ENCODE measurements around the gene ADAM8. TPM values are rescaled to one million over a fixed set of nuclear protein-coding genes. Genes with fewer than 3 reads are reported as not detected.

ADAM8 gene
- polyA plus RNA-seq, 1 donor from 2014 or later: 6.4 TPM

GRCh38 chr10:133269367-133269766, 7.3 kb downstream of the ADAM8 start:
- H4K20me1 ChIP-seq (ENCODE audit: insufficient read depth): no peaks in the 10 kb centered on the region
- no peak overlapping the region for H3K4me2 ChIP-seq (ENCODE audit: low read length)
- H3K4me3 ChIP-seq (ENCODE audit: low read length): no peak overlapping the region
- TF ChIP-seq EZH2 (IDR thresholded peaks at IDR 0.05; ENCODE audit: borderline replicate concordance, insufficient read depth, low read length, poor library complexity, severe bottlenecking) (no peak), CTCF (IDR thresholded peaks at IDR 0.05; ENCODE audit: poor library complexity, severe bottlenecking) (no peak), SMC3 (conservative IDR thresholded peaks at IDR 0.05; ENCODE audit: poor library complexity) (no peak), MXI1 (conservative IDR thresholded peaks at IDR 0.05; ENCODE audit: poor library complexity, severe bottlenecking) (no peak), EP300 (conservative IDR thresholded peaks at IDR 0.05; ENCODE audit: poor library complexity, severe bottlenecking) (no peak), RAD21 (conservative IDR thresholded peaks at IDR 0.05) (no peak), TAF1 (IDR thresholded peaks at IDR 0.05; ENCODE audit: low read depth) (no peak), POLR2AphosphoS5 (IDR thresholded peaks at IDR 0.05) (no peak)
- TF ChIP-seq, protein P1, sequence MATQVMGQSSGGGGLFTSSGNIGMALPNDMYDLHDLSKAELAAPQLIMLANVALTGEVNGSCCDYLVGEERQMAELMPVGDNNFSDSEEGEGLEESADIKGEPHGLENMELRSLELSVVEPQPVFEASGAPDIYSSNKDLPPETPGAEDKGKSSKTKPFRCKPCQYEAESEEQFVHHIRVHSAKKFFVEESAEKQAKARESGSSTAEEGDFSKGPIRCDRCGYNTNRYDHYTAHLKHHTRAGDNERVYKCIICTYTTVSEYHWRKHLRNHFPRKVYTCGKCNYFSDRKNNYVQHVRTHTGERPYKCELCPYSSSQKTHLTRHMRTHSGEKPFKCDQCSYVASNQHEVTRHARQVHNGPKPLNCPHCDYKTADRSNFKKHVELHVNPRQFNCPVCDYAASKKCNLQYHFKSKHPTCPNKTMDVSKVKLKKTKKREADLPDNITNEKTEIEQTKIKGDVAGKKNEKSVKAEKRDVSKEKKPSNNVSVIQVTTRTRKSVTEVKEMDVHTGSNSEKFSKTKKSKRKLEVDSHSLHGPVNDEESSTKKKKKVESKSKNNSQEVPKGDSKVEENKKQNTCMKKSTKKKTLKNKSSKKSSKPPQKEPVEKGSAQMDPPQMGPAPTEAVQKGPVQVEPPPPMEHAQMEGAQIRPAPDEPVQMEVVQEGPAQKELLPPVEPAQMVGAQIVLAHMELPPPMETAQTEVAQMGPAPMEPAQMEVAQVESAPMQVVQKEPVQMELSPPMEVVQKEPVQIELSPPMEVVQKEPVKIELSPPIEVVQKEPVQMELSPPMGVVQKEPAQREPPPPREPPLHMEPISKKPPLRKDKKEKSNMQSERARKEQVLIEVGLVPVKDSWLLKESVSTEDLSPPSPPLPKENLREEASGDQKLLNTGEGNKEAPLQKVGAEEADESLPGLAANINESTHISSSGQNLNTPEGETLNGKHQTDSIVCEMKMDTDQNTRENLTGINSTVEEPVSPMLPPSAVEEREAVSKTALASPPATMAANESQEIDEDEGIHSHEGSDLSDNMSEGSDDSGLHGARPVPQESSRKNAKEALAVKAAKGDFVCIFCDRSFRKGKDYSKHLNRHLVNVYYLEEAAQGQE (IDR thresholded peaks at IDR 0.05; ENCODE audit: borderline replicate concordance): no peak
- H3K79me2 ChIP-seq (replicated peaks; ENCODE audit: insufficient read depth, low read length): no peaks in the 10 kb centered on the region
- H3K27ac ChIP-seq (ENCODE audit: low read length): no peak overlapping the region
- H3K27me3 ChIP-seq (ENCODE audit: insufficient read depth, low read depth, low read length): no peaks in the 10 kb centered on the region
- no peaks in the 10 kb centered on the region for H3K9me3 ChIP-seq (ENCODE audit: low read length)
- no peaks in the 10 kb centered on the region for H3K36me3 ChIP-seq (ENCODE audit: insufficient read depth, low read length)
- no peak overlapping the region for H2AFZ ChIP-seq (ENCODE audit: low read depth, low read length)
- no peaks in the 10 kb centered on the region for H3K9me2 ChIP-seq (ENCODE audit: insufficient read depth, low read length)
- H3F3A ChIP-seq (ENCODE audit: insufficient read depth, low read length, poor library complexity, severe bottlenecking): no peaks in the 10 kb centered on the region
- no peak overlapping the region for H3K9ac ChIP-seq (ENCODE audit: low read length)

DNA sequence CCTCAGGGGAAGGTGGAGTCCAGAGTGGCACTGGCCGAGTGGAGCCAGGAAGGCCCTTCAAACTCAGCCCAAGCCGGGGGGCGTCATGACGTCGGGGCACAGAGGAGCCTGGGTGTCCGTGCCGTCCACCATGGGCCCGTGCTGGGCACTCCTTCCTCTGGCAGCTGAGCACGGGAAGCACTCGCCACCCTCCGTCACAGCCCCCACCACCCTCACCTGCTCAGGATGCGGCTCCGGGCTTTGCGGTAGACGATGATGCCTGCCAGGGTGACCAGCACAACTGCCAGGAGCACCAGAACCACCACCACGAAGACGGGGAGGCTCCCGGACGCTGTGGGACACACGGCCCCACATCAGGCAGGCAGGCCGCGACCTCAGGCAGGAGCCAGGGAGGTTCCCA, 8.1 kb downstream of the ADAM8 start:
- Histone ChIP-seq H3K27ac (ENCODE audit: low read length) (no peak overlapping the region), H2AFZ (ENCODE audit: low read depth, low read length) (no peak overlapping the region), H3K9me2 (ENCODE audit: insufficient read depth, low read length) (no peaks in the 10 kb centered on the region), H3K9ac (ENCODE audit: low read length) (no peak overlapping the region), H3K27me3 (ENCODE audit: insufficient read depth, low read depth, low read length) (no peaks in the 10 kb centered on the region), H3K36me3 (ENCODE audit: insufficient read depth, low read length) (no peaks in the 10 kb centered on the region), H3K4me3 (ENCODE audit: low read length) (no peak overlapping the region), H3K79me2 (replicated peaks; ENCODE audit: insufficient read depth, low read length) (no peaks in the 10 kb centered on the region), H3K4me2 (ENCODE audit: low read length) (no peak overlapping the region), H3F3A (ENCODE audit: insufficient read depth, low read length, poor library complexity, severe bottlenecking) (no peaks in the 10 kb centered on the region), H3K9me3 (ENCODE audit: low read length) (no peaks in the 10 kb centered on the region), H4K20me1 (ENCODE audit: insufficient read depth) (no peaks in the 10 kb centered on the region)
- TF ChIP-seq RAD21 (conservative IDR thresholded peaks at IDR 0.05) (no peak), POLR2AphosphoS5 (IDR thresholded peaks at IDR 0.05) (no peak), TAF1 (IDR thresholded peaks at IDR 0.05; ENCODE audit: low read depth) (no peak), SMC3 (conservative IDR thresholded peaks at IDR 0.05; ENCODE audit: poor library complexity) (no peak), CTCF (IDR thresholded peaks at IDR 0.05; ENCODE audit: poor library complexity, severe bottlenecking) (no peak), MXI1 (conservative IDR thresholded peaks at IDR 0.05; ENCODE audit: poor library complexity, severe bottlenecking) (no peak), EZH2 (IDR thresholded peaks at IDR 0.05; ENCODE audit: borderline replicate concordance, insufficient read depth, low read length, poor library complexity, severe bottlenecking) (no peak), EP300 (conservative IDR thresholded peaks at IDR 0.05; ENCODE audit: poor library complexity, severe bottlenecking) (no peak)
- TF ChIP-seq, protein P1 (IDR thresholded peaks at IDR 0.05; ENCODE audit: borderline replicate concordance): no peak
